Stimulated activated CD8-positive, alpha-beta memory T cell treated with anti-CD3 and anti-CD28 coated beads, Interleukin-15, amount 100 ng/mL, for 48 hours (primary cell): Measurements from ENCODE around the gene ATXN1.

ENCODE experiments used
- DNase-seq, 2 donors: peaks; one replicate each; pipeline ENCODE4 v3.0.0-alpha.2; 2020; ENCODE audit warnings: low read depth in 2 of 2

The ATXN1 gene

DNA sequence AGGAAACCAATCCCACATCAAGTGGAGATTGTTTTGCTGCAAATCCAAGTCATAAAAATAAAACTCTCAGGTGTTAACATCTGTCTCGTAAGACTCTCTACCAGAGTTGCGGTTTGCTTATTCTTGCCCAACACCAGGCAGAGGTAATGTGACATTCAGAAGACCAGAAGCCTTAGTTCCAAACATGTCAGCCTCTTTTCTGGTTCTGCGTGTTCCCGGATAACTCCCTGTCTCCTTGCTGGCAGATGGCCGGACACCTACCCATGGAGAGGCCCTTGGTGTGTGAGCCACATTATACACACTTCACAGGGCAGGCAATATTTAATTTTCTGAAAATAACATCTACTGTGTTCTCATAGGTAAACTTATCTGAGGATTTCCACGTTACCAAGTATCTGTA lies 449.5 kb downstream of the ATXN1 start:
- DNase-seq = no peak

DNA sequence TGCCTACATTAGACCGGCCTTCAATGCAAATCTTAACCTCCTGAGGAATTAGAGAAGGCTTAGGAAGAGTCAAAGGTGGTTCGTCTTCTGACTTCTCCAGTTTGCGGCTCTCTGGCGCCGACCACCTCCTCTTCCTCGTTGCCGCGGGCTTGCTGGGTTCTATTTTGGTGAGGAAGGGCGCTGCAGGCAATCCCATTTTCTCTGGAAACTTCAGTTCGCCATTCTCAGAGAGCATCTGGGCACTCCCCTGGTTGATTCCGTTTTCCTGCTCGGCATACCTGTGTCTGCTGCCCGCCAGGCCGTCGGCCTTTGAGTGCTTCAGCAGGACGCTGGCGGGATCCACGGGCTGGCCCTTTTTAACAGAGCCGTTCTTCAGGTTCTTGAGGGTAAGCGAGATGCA lies 454.9 kb downstream of the ATXN1 start:
- no peak for DNase-seq

DNA sequence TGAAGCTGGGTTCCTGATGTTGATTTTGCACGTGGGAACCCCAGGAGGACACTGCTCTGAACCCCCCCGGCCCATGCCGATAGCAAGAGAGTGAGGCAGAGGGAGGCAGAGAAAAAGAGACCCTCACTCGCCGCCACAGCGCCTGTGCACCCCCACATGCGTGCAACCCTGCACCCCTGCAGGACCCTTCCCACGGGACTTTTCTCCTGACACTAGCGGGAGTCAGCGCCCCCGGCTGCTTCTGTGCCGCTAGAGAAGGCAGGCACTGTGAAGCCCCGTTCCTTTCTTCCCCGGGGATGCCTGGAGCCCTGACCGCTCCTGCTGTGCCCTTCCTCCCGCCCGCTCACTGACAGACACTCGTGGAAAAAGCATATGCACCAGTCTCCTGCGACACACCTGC lies 455.5 kb downstream of the ATXN1 start:
- no peak for DNase-seq

DNA sequence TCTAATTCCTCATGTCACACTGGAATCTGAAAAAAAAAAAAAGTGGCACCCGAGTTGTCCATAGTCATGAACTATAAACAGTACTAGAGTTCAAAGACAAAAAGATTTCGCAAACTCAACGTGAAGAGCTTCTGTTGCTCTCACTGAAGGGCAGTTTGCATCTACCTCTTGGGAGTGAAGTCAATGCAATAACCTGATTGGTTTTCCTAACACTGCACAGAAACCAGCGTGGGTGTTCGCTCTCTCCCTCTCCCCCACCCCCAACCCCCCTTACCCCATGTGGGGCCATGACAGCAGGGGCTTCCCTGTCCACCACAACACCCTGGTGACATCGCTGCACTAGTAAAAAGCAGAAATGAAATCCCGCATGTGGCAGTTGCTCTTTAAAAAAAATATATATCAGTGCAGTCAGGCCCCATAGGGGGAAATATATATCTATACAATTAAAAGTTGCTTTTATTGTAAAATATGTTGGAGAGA lies 456.0 kb downstream of the ATXN1 start:
- DNase-seq = peak; percentile 25 to 27

DNA sequence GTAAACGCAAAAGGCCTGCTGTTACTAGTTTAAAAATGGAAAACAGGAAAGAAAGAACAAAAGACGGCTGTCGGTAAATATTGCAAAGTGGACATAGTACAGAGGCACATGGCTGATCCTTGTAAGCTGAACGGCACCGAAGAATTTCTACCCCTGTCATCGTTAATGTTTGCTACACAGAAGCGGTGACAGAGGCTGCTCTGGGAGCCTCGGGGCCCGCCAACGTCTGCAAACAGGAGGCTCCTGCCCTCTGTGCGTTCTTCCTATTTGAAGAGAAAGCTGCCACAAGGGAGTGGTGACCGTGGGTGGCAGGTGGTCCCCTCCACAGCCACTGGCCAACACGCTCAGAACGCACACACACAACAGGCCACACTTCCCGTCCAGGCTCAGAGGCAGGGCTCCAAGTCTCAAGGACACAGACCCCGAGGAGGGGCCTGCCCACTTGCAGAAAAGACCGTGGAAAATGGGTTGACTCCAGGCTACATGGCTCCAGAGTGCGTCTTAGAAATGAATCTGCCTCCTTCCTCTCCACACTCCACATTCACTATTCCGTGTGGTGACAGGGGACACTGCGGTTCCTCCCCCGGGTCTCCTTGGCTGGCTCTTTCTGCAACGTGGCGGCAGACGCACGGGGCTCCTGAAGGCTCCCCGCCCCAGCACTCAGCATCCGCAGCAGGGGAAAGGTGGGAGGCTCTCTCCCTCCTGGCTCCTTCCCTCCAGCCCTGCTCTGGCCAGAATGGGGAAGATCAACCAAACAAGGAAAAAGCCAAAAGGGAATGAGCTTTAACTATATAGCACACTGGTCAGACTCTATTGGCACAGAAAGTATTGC lies 458.3 kb downstream of the ATXN1 start:
- no peak for DNase-seq

DNA sequence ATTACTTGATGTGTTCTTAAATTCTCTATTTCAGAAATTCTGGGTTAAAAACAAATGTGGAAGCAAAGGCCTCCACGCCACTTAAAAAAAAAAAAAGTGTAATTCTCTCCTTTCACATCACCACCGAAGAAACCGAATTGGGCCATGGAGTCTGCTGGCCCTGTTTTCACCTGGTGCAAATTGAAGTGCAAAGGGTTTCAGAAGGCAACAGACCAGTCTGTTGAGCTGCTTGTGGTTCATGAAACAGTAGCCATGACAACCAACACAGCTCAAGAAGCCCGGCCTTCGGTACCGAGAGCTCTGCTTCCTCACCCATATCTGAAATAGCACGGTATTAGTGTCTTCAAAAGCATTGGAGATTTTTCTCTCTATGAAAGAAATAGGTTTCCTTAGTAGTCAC lies 459.7 kb downstream of the ATXN1 start:
- no peak for DNase-seq

DNA sequence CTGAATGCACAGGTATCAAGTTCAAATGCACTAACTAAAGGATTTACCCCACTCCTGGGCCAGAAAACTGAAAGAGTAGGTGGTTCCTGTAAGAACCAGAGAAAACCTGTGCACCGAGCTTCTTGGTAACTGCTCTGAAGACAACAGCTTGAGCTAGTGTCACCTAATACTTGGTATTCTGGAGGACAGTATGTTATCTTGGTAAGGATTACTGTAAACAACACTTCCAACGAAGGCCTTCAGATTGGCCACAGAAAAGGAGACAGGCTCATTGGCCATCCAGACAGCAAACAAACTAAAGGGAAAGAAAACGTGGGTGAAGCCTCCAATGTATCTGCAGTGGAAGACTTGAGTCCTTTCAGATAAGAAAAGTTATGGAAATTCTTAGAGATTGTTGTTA lies 461.4 kb downstream of the ATXN1 start:
- no peak for DNase-seq

DNA sequence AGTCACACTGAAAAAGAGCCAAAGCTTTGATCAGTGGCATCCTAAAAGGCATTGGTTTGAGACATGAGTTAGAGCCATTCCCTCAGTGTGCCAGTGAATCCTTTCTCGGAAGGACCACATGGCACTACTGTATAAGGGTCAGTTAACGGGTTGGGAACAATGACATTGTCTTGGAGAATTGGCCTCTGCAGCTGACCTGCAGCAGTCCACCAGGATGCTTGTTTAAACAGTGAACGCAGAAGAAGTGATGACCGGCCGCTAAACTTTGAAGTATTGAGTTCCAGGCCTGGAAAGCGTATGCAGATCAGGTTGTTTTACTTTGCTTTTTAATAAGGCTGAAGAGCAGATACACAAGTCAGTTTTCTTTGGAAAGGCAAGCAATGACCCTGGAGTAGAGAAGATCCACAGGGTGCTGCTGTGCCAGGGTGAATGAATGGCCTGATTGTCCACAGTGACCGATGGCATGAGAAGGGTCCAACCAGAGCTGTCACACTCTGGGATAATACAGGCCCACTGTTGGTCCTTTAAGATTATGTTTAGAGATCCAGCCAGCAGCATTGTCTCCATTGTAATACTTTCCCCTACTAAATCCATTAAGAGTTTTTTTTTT lies 465.1 kb downstream of the ATXN1 start:
- no peak for DNase-seq

DNA sequence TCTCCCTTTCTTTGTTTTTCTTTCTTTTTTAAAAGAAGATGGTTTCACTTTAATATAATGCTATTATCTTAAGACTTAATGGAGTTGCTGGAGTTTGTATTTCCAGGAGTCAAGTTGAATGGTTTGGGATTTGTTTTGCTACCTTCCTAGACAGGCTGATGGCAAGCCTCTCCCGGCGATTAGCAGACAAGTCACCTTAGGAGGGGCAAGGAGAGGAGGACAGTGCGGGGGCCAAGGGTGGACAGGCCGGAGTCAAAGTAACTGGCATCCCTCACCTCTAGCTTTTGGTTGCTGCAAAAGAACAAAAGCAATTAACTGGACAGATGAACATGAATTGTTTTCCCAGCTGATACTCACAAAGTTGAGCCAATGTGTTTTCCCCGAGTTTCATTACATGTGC lies 465.8 kb downstream of the ATXN1 start:
- no peak for DNase-seq

DNA sequence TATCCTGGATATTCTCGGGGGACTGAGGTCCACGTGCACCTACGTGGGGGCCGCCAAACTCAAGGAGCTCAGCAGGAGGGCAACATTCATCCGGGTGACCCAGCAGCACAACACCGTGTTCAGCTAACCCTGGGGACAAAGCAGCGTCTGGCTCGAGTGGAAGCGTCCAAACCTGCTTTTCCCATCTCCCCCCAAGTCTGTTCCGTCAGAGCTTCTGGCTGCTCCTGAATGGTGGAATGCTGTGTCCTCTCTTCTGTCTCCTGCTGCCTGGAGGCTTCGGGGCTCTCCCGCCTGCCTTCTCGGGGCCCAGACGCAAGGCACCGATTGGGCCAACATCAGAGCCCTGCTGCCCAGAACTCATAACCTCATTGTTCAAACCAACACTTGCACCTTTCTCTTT lies 466.2 kb downstream of the ATXN1 start:
- DNase-seq = no peak

DNA sequence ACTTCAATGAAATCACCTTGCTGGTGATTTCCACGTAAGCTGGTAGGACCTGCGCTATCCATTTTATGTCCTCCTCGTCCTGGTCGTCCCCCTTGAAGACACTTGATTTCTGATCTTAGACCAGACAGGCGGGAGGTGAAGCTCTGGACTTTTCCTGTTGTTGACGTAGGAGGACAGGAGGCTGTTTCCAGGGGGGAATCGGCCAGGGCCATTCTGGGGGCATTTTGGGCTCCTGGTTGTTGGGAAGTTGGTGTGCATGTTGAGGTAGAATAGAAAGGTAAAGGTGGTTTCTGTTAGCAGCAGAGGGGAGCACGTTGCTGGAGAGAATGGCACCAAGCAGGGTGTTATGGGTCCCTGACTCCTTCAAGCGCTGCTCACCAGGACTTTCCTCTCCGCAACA lies 466.9 kb downstream of the ATXN1 start:
- DNase-seq = no peak

DNA sequence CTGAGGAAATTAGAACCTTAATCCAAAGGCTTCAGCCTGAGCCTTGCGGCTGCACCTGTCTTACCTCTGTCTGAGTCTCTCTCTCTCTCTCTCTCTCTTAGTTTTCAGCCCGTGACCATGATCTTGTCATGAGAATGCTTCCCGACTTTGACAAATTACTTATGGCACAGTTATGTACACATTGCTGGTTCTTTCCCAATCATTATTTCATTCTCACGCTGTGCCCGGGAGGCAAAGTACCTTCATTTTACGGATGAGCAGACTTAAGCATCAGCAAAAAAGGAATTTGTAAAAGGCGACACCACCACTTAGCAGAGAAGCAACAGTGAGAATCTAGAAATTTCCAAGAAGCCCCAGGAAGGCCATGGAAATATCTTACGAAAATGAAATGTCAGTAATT lies 468.3 kb downstream of the ATXN1 start:
- no peak for DNase-seq

DNA sequence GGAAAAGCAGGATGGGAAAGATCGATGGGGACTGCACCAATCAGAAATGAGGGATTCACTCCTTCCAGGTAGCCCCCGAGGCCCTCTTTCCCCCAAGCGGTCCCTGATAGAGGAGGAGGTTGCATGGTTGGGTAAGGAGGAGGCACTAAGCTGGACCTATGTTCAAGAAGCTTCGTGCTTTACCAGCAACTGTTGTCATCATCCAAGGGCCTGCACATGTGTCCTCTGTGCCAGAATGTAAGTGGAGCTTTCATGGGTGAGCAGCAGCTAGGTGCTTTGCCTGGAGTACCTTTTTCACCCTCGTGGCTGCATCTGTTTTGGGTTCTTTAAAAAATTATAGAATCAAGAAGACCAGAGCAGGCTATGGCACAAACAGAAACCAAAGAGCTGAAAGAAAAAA lies 468.8 kb downstream of the ATXN1 start:
- no peak for DNase-seq

DNA sequence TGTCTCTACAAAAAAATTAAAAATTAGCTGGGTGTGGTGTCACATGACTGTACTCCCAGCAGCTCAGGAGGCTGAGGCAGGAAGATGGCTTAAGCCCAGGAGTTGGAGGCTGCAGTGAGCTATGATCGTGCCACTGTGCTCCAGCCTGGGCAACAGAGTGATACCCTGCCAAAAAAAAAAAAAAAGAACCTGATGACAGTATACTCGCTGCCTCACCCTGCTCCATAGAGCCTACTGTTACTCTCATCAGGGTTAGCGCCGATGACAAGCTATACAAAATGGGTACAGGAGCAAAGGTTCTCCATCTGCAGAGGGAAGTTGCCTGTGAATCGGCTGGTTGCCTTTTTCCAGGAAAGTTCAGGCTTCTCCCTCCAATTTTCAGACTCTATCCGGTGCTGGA lies 469.5 kb downstream of the ATXN1 start:
- no peak for DNase-seq

DNA sequence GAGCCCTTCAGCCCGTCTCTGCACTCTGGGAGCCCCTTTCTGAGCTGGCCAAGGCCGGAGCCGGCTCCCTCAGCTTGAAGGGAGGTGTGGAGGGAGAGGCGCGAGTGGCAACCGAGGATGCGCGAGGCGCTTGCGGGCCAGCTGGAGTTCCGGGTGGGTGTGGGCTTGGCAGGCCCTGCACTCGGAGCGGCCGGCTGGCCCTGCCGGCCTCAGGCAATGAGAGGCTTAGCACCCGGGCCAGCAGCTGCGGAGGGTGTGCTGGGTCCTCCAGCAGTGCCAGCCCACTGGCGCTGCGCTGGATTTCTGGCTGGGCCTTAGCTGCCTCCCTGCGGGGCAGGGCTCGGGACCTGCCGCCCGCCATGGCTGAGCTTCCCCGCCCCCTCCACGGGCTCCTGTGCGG lies 473.1 kb downstream of the ATXN1 start:
- DNase-seq = no peak

DNA sequence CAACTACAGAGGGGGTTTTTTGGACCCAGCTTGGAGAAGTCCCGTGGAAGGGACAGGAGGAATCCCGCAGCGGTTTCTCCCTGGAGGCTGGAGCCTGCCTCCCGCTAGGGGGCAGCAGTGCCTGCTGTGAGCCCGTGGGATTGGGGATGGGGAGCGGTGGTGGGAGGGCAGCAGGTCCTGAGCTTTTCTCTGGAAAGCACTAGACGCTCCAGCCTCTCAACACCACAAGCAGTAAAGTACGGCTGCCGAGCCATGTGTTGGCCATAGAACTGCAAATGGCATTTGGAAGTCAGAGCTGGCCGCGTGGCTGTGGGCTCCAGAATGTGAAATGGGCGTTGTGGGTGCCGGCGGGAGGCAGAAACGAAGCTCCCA lies 475.1 kb downstream of the ATXN1 start:
- no peak for DNase-seq

DNA sequence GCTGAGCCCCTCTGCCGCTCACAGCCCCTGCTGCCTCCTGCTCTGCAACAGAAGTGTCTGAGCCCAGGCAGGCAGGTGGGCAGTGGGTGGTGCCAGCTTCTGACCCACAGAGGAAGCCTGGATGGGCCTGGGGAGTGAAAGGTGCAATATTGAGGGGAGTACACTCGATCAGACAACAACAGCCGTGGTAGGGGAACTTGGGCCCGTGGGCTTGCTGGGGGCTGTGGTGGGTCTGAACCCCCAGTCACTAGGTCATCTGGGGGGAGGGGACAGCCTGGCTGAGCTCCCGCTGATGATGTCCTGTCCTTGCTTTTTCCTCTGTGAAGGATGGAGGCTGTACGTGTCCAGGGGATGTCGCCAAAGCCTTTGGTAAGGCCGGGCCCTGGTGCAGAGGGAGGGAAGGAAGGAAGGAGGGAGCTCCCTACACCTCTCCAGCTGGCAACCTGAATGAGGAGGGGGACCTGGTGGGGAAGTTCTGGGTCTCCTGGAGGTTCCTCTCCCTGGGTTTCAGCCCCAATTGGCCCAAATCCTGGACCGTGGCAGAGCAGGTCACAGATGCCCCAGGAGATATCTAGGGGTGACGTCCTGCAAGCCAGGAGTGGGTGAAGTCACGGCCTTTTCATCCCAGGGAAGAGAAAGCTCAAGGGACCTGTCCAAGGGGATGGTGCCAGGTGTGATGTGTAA lies 475.7 kb downstream of the ATXN1 start:
- no peak for DNase-seq

DNA sequence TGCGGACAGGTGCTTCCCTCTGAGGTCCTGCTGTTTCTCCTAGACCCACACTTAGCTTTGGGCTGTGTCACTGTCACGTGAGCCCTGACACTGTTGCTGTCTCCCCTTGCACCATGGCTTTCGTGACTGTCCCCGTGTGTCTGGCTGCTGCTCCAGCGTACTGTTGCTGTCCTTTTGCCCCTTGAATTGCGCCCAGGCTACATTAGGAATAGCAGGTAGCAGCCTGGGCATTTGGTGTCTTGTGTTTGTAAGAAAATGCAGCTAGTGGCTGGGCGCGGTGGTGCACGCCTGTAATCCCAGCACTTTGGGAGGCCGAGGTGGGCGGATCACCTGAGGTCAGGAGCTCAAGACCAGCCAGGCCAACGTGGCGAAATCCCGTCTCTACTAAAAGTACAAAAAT lies 476.8 kb downstream of the ATXN1 start:
- no peak for DNase-seq

DNA sequence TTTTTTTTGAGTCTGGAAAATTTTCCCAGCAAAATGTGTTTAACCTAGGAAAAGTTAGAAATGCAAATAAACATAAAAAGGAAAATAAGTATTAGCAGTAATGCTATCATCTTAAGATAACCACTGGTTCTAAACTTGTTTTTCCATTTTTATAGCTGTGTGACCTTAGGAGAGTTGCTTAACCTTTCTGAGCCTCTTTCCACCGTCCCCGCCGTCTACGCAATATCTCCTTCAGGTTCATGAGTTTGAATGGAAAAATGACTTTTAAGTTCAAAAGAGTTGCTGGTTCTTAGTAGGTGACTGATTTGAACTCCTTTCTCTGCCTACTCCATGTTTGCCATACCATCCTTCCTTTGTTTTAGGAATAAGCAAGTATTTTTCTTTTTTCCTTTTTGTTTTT lies 478.9 kb downstream of the ATXN1 start:
- DNase-seq = no peak

DNA sequence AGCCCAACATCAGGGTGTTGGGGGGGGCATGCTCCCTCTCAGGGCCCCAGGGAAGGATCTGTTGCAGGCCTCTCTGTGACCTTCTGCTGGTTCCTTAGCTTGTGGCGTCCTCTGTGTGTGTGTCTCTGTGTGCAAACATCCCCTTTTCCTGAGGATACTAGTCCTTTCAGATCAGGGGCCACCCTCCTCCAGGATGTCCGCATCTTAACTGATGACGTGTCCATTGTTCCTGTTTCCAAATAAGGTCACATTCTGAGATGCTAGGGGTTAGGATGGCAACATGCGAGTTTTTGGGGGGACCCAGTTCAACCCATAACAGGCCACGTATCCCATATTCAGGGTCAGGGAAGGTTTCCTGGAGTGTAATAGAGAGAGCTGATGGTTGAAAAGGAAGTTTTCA lies 482.0 kb downstream of the ATXN1 start:
- DNase-seq = no peak

DNA sequence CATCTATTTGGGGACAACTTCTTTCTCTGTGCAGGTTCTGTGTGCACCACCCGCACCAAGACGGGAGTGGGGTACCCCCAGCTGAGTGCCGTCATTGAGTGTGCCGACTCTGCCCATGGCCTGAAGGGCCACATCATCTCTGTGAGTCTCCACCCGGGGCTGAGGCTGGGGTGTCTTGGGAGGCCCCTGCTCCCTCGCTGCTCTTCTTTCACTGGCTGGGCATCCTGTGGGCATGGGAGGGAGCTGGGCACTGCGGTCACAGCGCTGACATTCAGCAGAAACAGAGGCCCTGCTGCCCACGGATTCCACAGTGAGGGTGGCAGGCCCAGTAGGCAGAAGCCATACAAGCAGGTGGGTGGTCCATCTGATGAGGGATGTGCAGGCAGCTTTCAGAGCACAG lies 482.5 kb downstream of the ATXN1 start:
- no peak for DNase-seq

DNA sequence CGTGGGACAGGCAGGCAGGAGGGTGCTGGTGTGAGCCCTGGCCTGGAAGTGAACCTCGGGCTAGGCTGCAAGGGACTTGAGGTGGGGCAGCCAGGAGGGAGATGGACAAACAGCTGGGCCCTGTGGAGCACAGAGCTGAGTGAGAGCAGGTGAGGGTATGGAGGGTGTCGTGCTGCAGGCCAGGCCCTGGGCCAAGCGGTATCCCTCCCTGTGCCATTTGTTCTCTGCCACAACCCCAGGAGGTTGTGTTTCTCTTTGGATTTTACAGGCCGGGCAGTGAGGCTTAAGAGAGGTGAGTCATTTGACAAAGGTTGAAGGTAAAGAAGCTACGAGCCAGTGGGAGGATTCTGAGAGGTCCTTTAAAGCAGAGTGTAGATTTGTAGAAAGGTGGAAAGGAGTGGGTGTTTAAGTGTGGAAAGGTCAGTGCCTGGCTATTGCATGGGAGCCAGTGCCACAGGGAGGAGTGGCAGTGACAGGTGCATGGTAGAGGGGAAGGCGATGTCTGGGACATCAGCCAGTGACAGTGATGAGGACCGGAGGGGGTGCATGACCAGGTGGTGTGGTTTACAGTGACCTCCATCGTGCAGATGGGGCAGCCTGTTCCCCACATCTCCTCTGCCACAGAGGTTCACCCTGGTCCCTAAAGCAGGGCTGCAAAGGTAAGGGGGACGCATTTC lies 483.1 kb downstream of the ATXN1 start:
- no peak for DNase-seq
